GM21723 (cell line): ENCODE data around the gene ENO2.

Experiments
- ATAC-seq: cut with Tn5 transposase; IDR thresholded peaks from one replicate; pipeline ENCODE4 v1.9.1; 2021; ENCODE audit warnings: mild to moderate bottlenecking, moderate library complexity; ENCODE audit not compliant: unreplicated experiment

The ENO2 gene

GRCh38 chr12:6929466-6930452, 15.4 kb downstream of the ENO2 start:
- no peak for ATAC-seq

DNA sequence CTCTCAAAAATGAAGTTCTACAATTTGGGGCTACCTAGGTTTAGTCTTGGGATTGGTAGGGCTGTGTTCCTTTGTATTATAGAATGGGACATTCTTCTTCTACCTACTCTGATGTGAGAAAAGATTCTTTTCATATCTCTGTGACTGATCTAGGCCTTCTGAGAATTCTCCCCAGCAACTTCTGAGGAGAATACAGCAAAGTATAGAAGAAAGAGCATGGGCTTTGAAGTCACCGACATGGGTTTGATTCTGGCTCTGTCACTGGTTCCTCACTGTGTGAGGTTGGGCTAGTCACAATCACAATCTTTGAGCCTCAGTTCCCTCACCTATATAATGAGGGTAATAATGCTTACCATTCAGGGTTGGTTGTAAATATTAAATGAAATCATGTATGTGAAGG, 18.4 kb downstream of the ENO2 start:
- no peak for ATAC-seq

DNA sequence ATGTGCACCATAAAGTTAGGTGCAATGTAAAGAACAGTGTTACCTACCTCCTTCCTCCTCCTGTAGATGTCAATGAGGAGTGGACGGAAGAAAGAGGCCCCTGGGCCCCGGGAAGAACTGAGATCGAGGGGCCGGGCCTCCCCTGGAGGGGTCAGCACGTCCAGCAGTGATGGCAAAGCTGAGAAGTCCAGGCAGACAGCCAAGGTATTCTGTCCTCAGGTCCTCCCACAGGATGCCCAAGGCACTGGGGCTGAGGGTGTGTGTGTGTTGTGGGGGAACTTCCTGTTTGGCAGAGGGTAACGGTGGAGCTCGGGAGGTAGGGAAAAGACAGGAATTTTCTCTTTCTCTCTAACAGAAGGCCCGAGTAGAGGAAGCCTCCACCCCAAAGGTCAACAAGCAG, 19.7 kb downstream of the ENO2 start:
- ATAC-seq, result no peak

DNA sequence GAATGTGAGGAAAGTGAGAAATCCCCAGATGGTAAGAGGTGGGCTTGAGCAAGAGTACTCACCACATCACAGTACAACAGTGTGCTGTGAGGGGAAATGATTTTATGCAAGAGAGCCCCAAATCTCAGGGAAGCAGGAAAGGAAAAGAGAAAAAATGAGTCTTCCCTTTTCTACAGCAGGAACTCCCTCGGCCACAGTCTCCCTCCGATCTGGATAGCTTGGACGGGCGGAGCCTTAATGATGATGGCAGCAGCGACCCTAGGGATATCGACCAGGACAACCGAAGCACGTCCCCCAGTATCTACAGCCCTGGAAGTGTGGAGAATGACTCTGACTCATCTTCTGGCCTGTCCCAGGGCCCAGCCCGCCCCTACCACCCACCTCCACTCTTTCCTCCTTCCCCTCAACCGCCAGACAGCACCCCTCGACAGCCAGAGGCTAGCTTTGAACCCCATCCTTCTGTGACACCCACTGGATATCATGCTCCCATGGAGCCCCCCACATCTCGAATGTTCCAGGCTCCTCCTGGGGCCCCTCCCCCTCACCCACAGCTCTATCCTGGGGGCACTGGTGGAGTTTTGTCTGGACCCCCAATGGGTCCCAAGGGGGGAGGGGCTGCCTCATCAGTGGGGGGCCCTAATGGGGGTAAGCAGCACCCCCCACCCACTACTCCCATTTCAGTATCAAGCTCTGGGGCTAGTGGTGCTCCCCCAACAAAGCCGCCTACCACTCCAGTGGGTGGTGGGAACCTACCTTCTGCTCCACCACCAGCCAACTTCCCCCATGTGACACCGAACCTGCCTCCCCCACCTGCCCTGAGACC, 21.2 kb downstream of the ENO2 start:
- ATAC-seq, result no peak

DNA sequence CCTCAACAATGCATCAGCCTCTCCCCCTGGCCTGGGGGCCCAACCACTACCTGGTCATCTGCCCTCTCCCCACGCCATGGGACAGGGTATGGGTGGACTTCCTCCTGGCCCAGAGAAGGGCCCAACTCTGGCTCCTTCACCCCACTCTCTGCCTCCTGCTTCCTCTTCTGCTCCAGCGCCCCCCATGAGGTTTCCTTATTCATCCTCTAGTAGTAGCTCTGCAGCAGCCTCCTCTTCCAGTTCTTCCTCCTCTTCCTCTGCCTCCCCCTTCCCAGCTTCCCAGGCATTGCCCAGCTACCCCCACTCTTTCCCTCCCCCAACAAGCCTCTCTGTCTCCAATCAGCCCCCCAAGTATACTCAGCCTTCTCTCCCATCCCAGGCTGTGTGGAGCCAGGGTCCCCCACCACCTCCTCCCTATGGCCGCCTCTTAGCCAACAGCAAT, 21.8 kb downstream of the ENO2 start:
- ATAC-seq, result no peak

DNA sequence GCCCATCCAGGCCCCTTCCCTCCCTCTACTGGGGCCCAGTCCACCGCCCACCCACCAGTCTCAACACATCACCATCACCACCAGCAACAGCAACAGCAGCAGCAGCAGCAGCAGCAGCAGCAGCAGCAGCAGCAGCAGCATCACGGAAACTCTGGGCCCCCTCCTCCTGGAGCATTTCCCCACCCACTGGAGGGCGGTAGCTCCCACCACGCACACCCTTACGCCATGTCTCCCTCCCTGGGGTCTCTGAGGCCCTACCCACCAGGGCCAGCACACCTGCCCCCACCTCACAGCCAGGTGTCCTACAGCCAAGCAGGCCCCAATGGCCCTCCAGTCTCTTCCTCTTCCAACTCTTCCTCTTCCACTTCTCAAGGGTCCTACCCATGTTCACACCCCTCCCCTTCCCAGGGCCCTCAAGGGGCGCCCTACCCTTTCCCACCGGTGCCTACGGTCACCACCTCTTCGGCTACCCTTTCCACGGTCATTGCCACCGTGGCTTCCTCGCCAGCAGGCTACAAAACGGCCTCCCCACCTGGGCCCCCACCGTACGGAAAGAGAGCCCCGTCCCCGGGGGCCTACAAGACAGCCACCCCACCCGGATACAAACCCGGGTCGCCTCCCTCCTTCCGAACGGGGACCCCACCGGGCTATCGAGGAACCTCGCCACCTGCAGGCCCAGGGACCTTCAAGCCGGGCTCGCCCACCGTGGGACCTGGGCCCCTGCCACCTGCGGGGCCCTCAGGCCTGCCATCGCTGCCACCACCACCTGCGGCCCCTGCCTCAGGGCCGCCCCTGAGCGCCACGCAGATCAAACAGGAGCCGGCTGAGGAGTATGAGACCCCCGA, 22.5 kb downstream of the ENO2 start:
- ATAC-seq, result no peak

- ATAC-seq, result peak; percentile 90
Observed at GRCh38 chr12:6937481-6938352, 23.3 kb downstream of the ENO2 start.

- ATAC-seq, result no peak
Observed at GRCh38 chr12:6938353-6939190, 24.2 kb downstream of the ENO2 start.

GRCh38 chr12:6939191-6939540, 24.8 kb downstream of the ENO2 start:
- no peak for ATAC-seq

DNA sequence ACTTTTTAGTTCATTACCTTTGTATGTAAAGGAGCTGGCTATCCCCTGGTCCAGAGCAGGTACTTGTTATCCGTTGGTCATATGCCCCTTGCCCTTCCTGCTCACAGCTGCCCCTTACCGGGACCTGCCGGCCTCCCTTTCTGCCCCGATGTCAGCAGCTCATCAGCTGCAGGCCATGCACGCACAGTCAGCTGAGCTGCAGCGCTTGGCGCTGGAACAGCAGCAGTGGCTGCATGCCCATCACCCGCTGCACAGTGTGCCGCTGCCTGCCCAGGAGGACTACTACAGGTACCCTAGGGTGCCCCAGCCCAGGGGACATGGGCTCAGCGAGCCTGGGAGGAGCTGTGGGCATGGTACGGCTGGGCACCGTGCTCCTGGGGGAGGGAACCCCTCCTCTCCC, 26.9 kb downstream of the ENO2 start:
- ATAC-seq, result no peak

DNA sequence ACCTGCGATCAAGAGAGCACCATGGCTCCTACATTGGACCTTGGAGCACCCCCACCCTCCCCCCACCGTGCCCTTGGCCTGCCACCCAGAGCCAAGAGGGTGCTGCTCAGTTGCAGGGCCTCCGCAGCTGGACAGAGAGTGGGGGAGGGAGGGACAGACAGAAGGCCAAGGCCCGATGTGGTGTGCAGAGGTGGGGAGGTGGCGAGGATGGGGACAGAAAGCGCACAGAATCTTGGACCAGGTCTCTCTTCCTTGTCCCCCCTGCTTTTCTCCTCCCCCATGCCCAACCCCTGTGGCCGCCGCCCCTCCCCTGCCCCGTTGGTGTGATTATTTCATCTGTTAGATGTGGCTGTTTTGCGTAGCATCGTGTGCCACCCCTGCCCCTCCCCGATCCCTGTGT, 27.4 kb downstream of the ENO2 start:
- no peak for ATAC-seq

- no peak for ATAC-seq
Observed at GRCh38 chr12:6942331-6942665, 27.9 kb downstream of the ENO2 start.

DNA sequence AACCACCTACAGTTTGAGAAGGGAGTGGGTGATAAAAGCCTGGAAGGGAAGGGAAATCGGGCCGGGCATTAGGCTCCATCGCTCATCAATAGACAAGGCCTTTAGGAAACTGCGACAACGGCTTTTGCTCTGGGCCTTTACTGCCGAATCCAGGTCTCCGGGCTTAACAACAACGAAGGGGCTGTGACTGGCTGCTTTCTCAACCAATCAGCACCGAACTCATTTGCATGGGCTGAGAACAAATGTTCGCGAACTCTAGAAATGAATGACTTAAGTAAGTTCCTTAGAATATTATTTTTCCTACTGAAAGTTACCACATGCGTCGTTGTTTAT, 29.0 kb downstream of the ENO2 start:
- peak; percentile 23 for ATAC-seq

- ATAC-seq, result peak; percentile 32
Observed at GRCh38 chr12:6943722-6944380, 29.5 kb downstream of the ENO2 start, which contains the start of the genes C12orf57 and RNU7-1. TSS of gene C12orf57 (plus strand) at chr12:6944022. CDS start at chr12:6944122, 100 bp downstream. TSS of gene RNU7-1 (plus strand) at chr12:6943816.

DNA sequence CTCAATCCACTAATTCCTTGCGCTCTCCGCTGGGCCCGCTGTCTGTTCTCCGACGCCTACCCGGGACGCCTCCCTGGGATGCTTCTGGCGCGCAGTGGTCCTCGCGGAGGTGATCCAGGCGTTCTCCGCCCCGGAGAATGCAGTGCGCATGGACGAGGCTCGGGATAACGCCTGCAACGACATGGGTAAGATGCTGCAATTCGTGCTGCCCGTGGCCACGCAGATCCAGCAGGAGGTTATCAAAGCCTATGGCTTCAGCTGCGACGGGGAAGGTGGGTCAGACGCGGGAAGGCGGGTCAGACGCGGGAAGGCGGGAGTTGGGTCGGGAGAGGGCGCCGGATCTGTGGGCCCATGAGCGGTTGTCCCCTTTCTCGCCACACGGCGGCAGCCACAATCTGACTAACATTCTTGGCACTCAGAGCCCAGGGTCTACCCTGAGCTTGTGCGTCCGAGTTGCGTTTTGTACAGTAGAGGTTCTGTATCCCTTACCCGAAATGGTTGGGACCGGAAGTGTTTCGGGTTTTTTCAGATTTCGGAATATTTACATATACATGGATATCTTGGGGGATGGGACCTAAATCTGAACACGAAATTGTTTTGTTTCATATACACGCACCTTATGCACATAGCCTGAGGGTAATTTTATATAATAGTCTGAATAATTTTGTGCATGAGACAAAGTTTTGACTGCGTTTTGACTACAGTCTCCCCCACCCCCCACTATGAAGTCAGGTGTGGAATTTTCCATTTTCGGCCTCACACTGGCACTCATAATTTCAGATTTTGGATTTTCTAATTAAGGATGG, 30.2 kb downstream of the ENO2 start:
- peak; percentile 42 for ATAC-seq

GRCh38 chr12:6945613-6946012, 31.2 kb downstream of the ENO2 start:
- no peak for ATAC-seq

DNA sequence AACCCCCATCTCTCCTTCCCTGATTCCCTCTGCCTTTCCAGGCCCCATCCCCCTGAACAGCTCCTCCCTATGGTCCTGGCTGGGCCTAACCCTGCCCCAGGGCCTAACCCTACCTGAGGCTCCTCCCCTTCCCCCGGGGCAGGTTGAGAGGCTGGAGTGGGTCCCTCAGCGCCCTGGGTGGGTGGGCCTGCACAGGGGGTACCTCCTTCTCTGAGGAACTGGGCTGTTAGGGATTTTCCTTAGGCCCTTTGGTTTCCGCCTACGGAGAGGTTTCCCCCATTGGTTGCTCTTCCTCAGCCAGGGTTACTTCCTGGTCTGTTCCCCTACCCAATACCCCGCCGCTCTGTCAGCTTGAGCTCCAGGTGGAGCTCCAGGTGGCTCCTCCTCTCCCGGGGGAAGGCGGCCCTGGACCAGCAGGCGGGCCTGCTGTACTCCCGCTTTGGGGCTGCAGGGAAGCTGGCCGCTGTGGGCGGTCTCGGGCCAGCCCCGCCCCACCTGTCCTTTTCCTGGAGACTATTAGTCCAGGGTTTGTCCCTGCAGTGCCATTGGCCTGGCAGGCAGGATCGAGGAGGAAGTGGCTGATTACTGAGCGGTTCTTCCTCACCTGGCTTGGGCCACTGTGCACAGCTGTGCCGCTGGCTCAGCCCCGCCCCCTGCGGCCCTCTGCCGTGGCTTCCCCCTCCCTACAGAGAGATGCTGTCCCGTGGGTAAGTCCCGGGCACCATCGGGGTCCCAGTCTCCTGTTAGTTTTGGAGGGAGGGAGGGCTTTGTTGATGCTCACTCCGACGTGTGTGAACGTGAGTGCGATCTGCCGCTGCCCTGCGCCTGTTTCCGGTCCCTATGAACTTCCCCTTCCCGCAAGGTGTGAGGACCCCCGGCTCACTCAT, 31.9 kb downstream of the ENO2 start:
- ATAC-seq, result no peak
